Cardiac muscle cell (in vitro differentiated cells and primary cell): ENCODE data around the gene RPL26. TPM values are rescaled to one million over a fixed set of nuclear protein-coding genes. Genes with fewer than 3 reads are reported as not detected.

Source experiments
- DNase-seq, 2 donors: peaks; one replicate each; pipeline versions ENCODE4 v3.0.0 to v3.0.0-alpha.2; 2010 to 2017; ENCODE audit warnings: low read depth in 1 of 2, low spot score in 1 of 2
- H3K27ac ChIP-seq: fragments of 200-600 bp; sonication (generic); 2 replicates; pipeline ENCODE4 v1.5.1; 2016
- H3K27me3 ChIP-seq: fragments of 200-600 bp; sonication (generic); 2 replicates; pipeline ENCODE4 v1.6.0; 2016; ENCODE audit warnings: control low read depth
- H3K36me3 ChIP-seq: fragments of 200-600 bp; sonication (generic); 2 replicates; pipeline ENCODE4 v1.5.1; 2016; ENCODE audit warnings: control low read depth
- H3K4me1 ChIP-seq: fragments of 200-600 bp; sonication (generic); 2 replicates; pipeline ENCODE4 v1.8.1; 2017; ENCODE audit warnings: low read depth, mild to moderate bottlenecking, mixed run types
- H3K4me3 ChIP-seq: fragments of 200-600 bp; sonication (generic); 2 replicates; pipeline ENCODE4 v1.5.1; 2016; ENCODE audit warnings: mild to moderate bottlenecking
- H3K9me3 ChIP-seq: fragments of 200-600 bp; sonication (generic); 2 replicates; pipeline ENCODE4 v1.5.1; 2017; ENCODE audit warnings: low read depth, mild to moderate bottlenecking, control low read depth
- polyA plus RNA-seq: library from polyadenylated mRNA; unstranded; fragments of >200 nt; fragmentation: Nextera tagmentation; extraction: Ambion mirVana; gene quantifications from 2 replicates; pipeline ENCODE4 v1.2.1, GENCODE V29; 2016
- total RNA-seq: library from RNA; depleted of rRNA; stranded (reverse); fragments of >200 nt; gene quantifications from 2 replicates; pipeline ENCODE4 v1.2.3, GENCODE V29; 2016
- TF ChIP-seq, protein P1 (sequence below): IDR thresholded peaks from 2 replicates; pipeline ENCODE4 v1.5.1; 2012; ENCODE audit warnings: low read depth, mild to moderate bottlenecking, low read length

The RPL26 gene
- 3,276 and 3,592 TPM in 2 replicates for total RNA-seq
- 486 and 538 TPM in 2 replicates for polyA plus RNA-seq

DNA sequence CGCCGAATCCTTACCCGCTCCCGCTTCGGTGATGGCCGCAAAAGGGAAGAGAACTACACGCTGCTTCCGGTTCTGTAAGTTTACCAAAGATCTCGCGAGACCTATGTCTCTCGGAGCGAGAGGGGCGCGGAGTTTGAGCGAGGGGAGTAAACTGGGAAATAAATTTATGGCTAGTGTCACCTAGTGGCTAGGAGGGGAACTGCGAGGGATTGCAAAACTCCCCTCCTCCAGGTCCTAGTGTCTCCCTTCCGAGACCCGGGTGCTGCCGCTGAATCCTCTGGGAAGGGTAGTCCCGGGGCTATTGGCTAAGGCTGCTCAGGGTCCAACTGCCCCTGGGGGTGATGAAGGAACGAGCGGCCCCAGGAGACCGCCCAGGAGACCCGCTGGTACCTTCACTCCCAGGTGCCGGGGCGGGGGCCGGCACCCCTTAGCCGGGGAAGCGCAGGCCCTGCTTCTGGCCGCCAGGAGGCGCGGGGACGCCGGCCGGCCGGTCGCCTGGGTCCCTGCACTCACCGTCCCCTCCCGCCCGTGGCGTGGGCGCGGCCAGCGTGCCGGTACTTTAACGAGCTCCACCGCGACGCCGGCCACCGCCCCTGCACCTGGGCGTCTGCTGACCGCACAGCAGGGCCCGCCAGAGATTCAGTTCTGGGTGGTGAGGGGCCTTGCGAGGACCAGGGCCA is at the start of gene RPL26:
Gene RPL26, minus strand, starts transcription at position 51 of the 680 bp plus-strand sequence. CDS start 883 bp downstream, outside the sequence.
- peak within 1 kb of the TSS; percentile 83 for H3K4me3 ChIP-seq
- TF ChIP-seq, protein P1, sequence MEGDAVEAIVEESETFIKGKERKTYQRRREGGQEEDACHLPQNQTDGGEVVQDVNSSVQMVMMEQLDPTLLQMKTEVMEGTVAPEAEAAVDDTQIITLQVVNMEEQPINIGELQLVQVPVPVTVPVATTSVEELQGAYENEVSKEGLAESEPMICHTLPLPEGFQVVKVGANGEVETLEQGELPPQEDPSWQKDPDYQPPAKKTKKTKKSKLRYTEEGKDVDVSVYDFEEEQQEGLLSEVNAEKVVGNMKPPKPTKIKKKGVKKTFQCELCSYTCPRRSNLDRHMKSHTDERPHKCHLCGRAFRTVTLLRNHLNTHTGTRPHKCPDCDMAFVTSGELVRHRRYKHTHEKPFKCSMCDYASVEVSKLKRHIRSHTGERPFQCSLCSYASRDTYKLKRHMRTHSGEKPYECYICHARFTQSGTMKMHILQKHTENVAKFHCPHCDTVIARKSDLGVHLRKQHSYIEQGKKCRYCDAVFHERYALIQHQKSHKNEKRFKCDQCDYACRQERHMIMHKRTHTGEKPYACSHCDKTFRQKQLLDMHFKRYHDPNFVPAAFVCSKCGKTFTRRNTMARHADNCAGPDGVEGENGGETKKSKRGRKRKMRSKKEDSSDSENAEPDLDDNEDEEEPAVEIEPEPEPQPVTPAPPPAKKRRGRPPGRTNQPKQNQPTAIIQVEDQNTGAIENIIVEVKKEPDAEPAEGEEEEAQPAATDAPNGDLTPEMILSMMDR = peak; percentile 84
- H3K36me3 ChIP-seq = peaks cover 33% of the 10 kb centered on the region
- H3K9me3 ChIP-seq = no peaks in the 10 kb centered on the region
- H3K4me1 ChIP-seq = peaks cover 3% of the 10 kb centered on the region
- H3K27ac ChIP-seq = peak within 1 kb of the TSS; percentile 75
- H3K27me3 ChIP-seq = no peaks in the 10 kb centered on the region
- DNase-seq = peak; percentile 99

- Histone ChIP-seq H3K4me1 (no peaks in the 10 kb centered on the region), H3K36me3 (no peaks in the 10 kb centered on the region), H3K9me3 (no peaks in the 10 kb centered on the region), H3K27me3 (no peaks in the 10 kb centered on the region), H3K4me3 (no peak overlapping the region), H3K27ac (no peak overlapping the region)
- TF ChIP-seq, protein P1 = peak; percentile 6
- peak in 1 of 2 donors; percentile 88 for DNase-seq
These were observed 48.0 kb upstream of the RPL26 start for GRCh38 chr17:8430966-8431365.

- Histone ChIP-seq H3K27ac (no peak overlapping the region), H3K27me3 (no peaks in the 10 kb centered on the region), H3K4me1 (no peaks in the 10 kb centered on the region), H3K4me3 (no peak overlapping the region), H3K9me3 (no peaks in the 10 kb centered on the region), H3K36me3 (no peaks in the 10 kb centered on the region)
- TF ChIP-seq, protein P1 = no peak
- DNase-seq = no peak
These were observed 43.8 kb upstream of the RPL26 start for GRCh38 chr17:8426802-8427201.

- Histone ChIP-seq H3K4me1 (no peaks in the 10 kb centered on the region), H3K36me3 (no peaks in the 10 kb centered on the region), H3K27ac (no peak overlapping the region), H3K27me3 (no peaks in the 10 kb centered on the region), H3K4me3 (no peak overlapping the region), H3K9me3 (no peaks in the 10 kb centered on the region)
- TF ChIP-seq, protein P1 = no peak
- DNase-seq = no peak
These were observed 43.2 kb upstream of the RPL26 start for GRCh38 chr17:8426094-8426720.

DNA sequence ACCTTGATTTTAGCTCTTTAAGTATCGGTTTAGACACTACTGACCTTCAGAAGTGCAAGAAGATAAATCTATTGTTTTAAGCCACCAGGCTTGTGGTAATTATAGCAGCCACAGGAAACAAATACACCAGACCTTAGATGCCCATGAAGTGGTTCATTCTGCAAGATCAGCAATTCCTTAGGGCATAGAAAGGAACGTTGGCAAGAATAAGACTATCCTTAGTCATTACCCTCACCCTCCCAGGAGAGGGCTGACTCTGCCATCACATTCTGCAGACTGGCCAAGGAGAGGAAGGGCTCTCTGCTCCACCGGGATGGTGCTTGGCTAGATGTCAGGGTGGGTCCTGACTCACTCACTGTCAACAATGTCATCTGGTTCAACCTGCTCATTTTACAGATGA is 38.6 kb upstream of the RPL26 start:
- Histone ChIP-seq H3K36me3 (no peaks in the 10 kb centered on the region), H3K4me1 (peaks cover 10% of the 10 kb centered on the region)

More for the DNA sequence above, 38.6 kb upstream of the RPL26 start:
- H3K4me3 ChIP-seq = no peak overlapping the region
- H3K27me3 ChIP-seq = no peaks in the 10 kb centered on the region
- H3K9me3 ChIP-seq = no peaks in the 10 kb centered on the region
- TF ChIP-seq, protein P1 = no peak
- H3K27ac ChIP-seq = no peak overlapping the region
- no peak for DNase-seq
